ENCODE results near the gene TEKT2. TPM values are rescaled to one million over a fixed set of nuclear protein-coding genes. Genes with fewer than 3 reads are reported as not detected.

Gene TEKT2
- total and polyA plus RNA-seq, 2 of the 4 experiments (the other 2 are of a cell fraction) = 0.18 TPM; not detected in 1

GRCh38 chr1:36100376-36100775 is 16.5 kb downstream of the TEKT2 start:
- Histone ChIP-seq H4K91ac (ENCODE audit: insufficient read depth, low read depth, low read length) (no peak overlapping the region), H3K4me3 (ENCODE audit: insufficient read depth, low read depth, low read length) (no peak overlapping the region), H3K27ac (ENCODE audit: insufficient read depth, low read length) (no peak overlapping the region), H3K36me3 (ENCODE audit: control insufficient read depth, insufficient read depth, low read length) (no peaks in the 10 kb centered on the region; the same call in 1 of the 2 replicates), H2AK5ac (ENCODE audit: low read depth, low read length) (no peak overlapping the region), H4K5ac (ENCODE audit: low read depth, low read length) (no peak overlapping the region), H3K79me1 (ENCODE audit: low read depth in 1 of 2, low read length in 2 of 2) (no peaks in the 10 kb centered on the region), H2BK120ac (ENCODE audit: low read depth, low read length) (0 out of 2 replicates have a peak overlapping the region, but pooled peaks have one; percentile 25), H3K23ac (ENCODE audit: low read depth, low read length) (no peak overlapping the region), H2BK20ac (ENCODE audit: low read depth, low read length) (no peak overlapping the region), H3K4me1 (ENCODE audit: control insufficient read depth, insufficient read depth, low read length) (no peaks in the 10 kb centered on the region), H3K4ac (ENCODE audit: low read depth, low read length) (no peak overlapping the region), H3K56ac (ENCODE audit: extremely low read depth, insufficient read depth, low read length) (no peak overlapping the region), H3K18ac (ENCODE audit: low read depth, low read length) (no peak overlapping the region), H3K9me3 (ENCODE audit: control insufficient read depth, insufficient read depth, low read length) (no peaks in the 10 kb centered on the region), H2AK9ac (replicated peaks; ENCODE audit: low read depth, low read length, poor library complexity) (peak overlapping the region; percentile 57), H3K9ac (ENCODE audit: low read depth, low read length) (no peak overlapping the region), H4K8ac (ENCODE audit: low read depth in 2 of 2, low read length in 2 of 2) (no peak overlapping the region), H3K4me2 (ENCODE audit: low read depth, low read length) (no peak overlapping the region), H2BK15ac (ENCODE audit: low read depth, low read length) (no peak overlapping the region), H2AFZ (replicated peaks; ENCODE audit: low read length, poor library complexity) (peak overlapping the region; percentile 85), H2BK5ac (ENCODE audit: low read depth, low read length, poor library complexity, severe bottlenecking) (no peak overlapping the region), H3K27me3 (ENCODE audit: control insufficient read depth, insufficient read depth, low read length) (no peaks in the 10 kb centered on the region), H3K14ac (replicated peaks; ENCODE audit: low read depth, low read length) (no peak overlapping the region), H3K9me1 (ENCODE audit: insufficient read depth, low read length) (no peaks in the 10 kb centered on the region), H4K20me1 (ENCODE audit: insufficient read depth, low read length) (no peaks in the 10 kb centered on the region)
- dilution Hi-C loops (cut with HindIII; ENCODE audit: low sequenced_read_pairs, unreplicated experiment) (no loop called here), intact Hi-C loops (cut with micrococcal nuclease) (loop anchor here (10.0 kb wide), 1 partner anchor 114 kb away; no protein-coding TSS in a partner anchor), in situ Hi-C loops (cut with MboI; ENCODE audit: low sequenced_read_pairs) (loop anchor here (5.0 to 25.0 kb wide), 2 partner anchors 87 to 312 kb away; no protein-coding TSS in a partner anchor)
- no peak for DNase-seq
- CTCF ChIA-PET = interaction anchor here (0.6 to 1.7 kb wide), 3 partner anchors 34 to 196 kb away, joined by 3 to 11 read pairs (median 3); no protein-coding TSS in a partner anchor
- ATAC-seq (ENCODE audit: low read depth) = no peak
- TF ChIP-seq CEBPB (IDR thresholded peaks at IDR 0.05; ENCODE audit: low read depth, low read length) (no peak), CHD1 (IDR thresholded peaks at IDR 0.05; ENCODE audit: low read depth, low read length) (no peak), MAFK (IDR thresholded peaks at IDR 0.05; ENCODE audit: low read depth, low read length) (no peak), MAZ (IDR thresholded peaks at IDR 0.05; ENCODE audit: borderline replicate concordance, low read depth, low read length) (no peak), SMC3 (IDR thresholded peaks at IDR 0.05; ENCODE audit: low read depth, low read length) (no peak), POLR2A (IDR thresholded peaks at IDR 0.05; ENCODE audit: low read depth, low read length) (no peak), NFE2L2 (IDR thresholded peaks at IDR 0.05; ENCODE audit: low read depth, low read length) (no peak), RCOR1 (IDR thresholded peaks at IDR 0.05; ENCODE audit: insufficient replicate concordance, low read length) (no peak), MXI1 (IDR thresholded peaks at IDR 0.05; ENCODE audit: borderline replicate concordance, low read depth, low read length) (no peak), RFX5 (IDR thresholded peaks at IDR 0.05; ENCODE audit: low read depth, low read length) (no peak)
- POLR2A ChIA-PET (ENCODE audit: unreplicated experiment) = no interaction called here
- WGBS, 2 experiments (ENCODE audit: extremely low coverage in 2 of 2, insufficient read length in 1 of 2) = 56% methylated on average over 1 of the region's 6 CpGs; no CpG with 5 or more reads in 1 of the 2 experiments
- no TSS peak for BruUV-seq (replicated peaks)

Data from IMR-90 (cell line).